K562 (cell line): ENCODE measurements around the gene AMDHD2.

ENCODE experiments used
- ZNF212 ChIP-seq: fragments of 450-650 bp; formaldehyde crosslinking; IDR thresholded peaks from 2 replicates; pipeline ENCODE4 v1.4.0; 2020; ENCODE audit warnings: mild to moderate bottlenecking
- TF ChIP-seq, protein P1 (sequence below), 3 experiments: fragments of 200-800 bp in 1 of 3; sonication (Bioruptor generic) in 1 of 3; sonication (generic) in 1 of 3; formaldehyde crosslinking in 1 of 3; IDR thresholded peaks; 2 replicates each; pipeline versions ENCODE4 v1.6.1 to v1.8.0; 2016 to 2022; ENCODE audit warnings: mild to moderate bottlenecking in 2 of 3, missing compliant biosample characterization in 2 of 3, missing genetic modification characterization in 2 of 3, missing genetic modification reagents in 1 of 3

DNA sequence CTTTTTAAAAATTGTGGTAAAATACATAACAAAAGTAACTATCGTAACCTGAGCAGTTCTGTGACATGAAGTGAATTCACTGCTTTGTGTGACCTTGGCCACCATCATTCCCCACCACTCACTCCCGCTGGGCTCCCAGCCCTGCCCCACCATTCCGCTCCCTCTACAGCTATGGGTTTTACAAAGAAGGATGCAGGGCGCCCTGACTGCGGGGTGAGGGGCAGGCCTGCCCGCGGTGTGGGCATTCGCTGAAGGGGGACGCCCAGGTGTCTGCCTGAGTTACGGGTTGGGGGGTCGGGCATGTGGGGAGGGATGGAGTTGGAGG is 11.2 kb downstream of the AMDHD2 start, which contains the start of gene CEMP1:
- TF ChIP-seq, protein P1, sequence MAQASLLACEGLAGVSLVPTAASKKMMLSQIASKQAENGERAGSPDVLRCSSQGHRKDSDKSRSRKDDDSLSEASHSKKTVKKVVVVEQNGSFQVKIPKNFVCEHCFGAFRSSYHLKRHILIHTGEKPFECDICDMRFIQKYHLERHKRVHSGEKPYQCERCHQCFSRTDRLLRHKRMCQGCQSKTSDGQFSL (CRISPR knock-in tag; IDR thresholded peaks at IDR 0.05) = no peak
- TF ChIP-seq, protein P1 (tag; IDR thresholded peaks at IDR 0.05) = no peak
- TF ChIP-seq ZNF212 (CRISPR knock-in tag) = no peak
